Fibroblast of skin of right quadriceps (primary cell): ENCODE data around the gene CLDN34.
A peak's percentile ranks its signal among the peaks of the same experiment; 100 is the strongest.

Experiments
- DNase-seq: peaks from one replicate; pipeline ENCODE4 v3.0.0-alpha.2; 2013

CLDN34 gene

DNA sequence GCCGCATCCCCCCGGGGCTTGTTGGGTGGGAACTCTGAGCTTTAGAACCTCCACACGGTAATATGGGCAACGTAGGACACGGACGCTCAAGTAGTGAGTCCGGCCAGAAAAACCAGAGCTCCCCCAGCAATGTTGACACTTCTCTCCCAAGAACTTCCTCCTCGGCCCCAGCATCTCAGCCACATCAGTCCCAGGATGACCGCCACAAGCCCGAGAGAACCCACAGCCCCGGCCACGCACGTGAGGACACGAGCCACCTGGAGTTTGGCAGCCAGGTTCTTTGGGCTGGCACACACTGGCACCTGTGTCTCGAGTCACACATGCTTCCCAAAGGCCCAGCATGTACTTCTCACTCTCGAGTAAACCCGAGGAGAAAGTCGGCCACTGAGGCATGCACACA is 16.3 kb downstream of the CLDN34 start:
- DNase-seq = no peak

DNA sequence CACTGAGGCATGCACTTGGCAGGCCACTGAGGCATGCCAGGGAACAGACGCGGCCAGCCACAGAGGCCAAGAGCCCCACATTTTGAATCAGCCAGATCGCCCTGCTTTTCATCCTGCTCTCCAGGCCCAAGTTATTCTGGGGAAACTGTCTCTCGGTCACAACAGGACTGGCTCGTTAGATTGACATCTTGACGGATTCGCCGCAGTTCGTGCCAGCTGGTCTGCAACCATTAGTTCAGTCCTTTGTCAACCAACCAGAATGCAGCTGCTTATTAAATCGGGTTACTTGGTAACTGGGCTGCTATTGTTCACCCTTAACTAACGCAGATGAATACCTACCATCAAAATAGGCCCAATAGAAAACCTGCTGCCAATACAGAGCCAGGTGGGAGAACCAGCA is 16.7 kb downstream of the CLDN34 start:
- no peak for DNase-seq

DNA sequence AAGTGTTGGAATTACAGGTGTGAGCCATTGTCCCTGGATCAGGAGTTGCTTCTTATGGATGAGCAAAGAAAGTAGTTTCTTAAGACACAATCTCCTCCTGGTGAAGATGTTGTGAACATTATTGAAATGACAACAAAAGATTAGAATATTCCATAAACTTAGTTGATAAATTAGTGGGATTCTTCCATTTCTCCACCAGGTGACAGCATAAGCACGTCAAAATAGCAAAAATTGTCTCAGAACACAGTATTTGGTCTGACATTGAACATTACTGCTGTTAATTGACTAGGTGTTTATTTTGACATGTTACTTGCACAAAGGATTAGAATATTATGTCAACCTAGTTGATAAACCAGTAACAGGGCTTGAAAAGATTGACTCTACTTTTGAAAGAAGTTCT is 21.6 kb downstream of the CLDN34 start:
- no peak for DNase-seq

DNA sequence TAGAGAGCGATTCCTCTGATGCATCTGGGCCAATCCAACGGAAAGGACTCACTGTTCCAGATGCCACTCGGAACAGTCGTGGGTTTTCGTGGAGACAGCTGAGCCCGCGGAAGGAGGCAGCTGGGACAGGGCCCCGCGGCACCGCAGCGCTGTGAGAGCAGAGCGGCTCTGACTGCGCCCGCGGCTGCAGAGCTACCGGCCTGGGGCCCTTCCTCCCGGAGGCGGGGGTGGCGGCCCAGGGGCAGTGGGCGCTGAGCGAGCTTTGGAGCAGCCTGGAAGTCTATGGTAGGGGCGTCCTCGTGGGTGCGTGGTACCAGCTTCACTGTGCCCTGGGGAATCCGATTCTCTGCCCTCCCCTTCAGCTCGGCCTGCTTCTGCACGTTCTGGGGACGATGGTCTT is 24.9 kb downstream of the CLDN34 start:
- DNase-seq = no peak

DNA sequence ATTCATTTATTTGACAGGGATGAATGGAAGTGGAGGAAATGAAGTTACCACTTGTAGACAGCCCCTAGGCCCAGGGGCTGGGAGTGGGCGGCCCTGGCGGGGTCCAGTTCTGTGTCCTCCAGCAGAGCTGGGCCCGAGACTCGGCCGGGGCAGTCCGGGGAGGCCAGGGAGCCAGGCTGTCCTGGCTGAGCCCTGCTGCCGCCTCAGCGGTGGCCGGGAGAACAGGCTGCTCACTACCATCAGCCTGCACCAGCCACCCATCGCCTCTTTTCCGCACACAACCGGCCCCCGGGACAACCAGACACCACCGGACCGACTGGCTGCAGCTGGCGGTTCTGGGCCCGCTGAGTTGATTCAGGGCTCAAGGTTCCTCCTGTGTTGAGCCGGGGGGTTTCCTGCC is 25.6 kb downstream of the CLDN34 start:
- DNase-seq = no peak

DNA sequence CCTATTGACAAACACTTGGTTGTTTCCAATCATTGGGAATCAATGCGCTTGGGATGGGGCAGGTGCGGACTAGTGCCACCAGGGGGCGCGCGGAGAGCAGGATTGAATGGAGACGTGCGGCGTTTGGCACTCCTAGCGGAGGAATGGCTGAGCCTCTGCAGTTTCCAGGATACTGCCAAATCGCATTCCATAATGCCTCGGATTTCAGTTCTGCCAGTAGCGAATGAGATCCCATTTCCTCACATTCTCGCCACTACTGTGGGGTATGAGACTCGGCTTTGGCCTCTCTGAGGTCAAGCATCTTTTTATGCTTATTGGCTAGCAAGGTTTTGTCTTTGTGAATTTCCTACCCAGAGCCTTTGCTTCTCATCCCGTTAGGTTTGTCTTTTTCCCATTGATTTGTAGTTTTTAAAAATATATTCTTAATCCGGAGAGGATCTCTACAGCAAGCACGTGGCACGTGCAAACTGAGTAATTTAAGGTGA is 28.7 kb downstream of the CLDN34 start:
- DNase-seq = peak; percentile 66

DNA sequence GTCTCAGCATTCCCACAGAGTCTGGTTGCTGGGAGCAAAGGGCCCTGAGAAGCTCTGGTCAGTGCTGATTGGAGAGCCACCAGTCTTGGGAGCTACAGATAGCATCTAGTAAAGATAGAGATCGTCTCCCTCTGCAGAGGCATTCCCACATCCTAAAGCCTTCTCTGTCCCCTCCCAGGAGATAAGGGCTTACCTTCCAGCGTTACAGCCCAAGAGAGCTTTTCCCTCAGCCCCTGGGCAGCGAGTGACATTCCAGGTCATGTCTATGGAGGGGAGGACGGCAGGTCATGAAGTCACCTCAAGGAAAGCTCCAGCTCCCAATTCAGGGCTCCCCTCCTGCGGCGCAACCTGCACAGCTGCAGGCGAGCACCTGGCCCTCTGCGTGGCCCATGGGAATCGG is 29.9 kb downstream of the CLDN34 start:
- DNase-seq = no peak

DNA sequence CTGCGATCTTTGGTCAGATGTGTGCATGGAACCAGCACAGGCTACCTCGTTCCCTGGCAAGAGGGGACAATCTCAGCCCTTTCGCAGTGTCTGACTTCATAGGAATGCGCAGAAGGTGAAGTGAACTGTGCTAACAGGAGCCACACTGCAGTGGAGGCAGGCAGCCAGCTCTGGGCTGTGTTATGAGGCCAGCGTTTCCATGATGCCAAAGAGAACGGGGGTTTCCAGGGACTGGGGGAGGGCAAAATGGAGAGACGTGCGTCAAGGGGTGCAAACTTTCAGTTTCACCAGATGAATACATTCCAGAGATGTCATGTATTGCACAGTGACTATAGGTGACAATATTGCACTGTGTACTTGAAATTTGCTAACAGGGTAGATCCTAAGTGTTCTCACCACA is 30.4 kb downstream of the CLDN34 start:
- DNase-seq = no peak

DNA sequence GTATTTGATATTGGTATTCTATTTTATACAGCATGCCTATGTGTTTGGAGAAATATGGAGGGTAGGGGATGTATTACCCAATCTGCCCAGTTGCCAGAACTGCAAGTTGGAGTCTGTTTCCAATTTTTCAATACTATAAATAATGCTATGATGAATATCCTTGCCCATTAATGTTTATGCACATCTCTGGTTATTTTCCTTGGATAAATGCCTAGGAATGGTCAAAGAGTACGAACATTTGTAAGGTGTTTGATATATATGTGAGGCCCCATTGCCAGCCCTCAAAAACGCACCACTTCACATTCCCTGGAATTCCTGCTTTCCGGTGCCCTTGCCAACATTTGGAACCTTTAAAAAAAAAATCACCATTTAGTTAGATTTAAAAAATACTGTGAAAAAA is 34.3 kb downstream of the CLDN34 start:
- DNase-seq = peak; percentile 72

DNA sequence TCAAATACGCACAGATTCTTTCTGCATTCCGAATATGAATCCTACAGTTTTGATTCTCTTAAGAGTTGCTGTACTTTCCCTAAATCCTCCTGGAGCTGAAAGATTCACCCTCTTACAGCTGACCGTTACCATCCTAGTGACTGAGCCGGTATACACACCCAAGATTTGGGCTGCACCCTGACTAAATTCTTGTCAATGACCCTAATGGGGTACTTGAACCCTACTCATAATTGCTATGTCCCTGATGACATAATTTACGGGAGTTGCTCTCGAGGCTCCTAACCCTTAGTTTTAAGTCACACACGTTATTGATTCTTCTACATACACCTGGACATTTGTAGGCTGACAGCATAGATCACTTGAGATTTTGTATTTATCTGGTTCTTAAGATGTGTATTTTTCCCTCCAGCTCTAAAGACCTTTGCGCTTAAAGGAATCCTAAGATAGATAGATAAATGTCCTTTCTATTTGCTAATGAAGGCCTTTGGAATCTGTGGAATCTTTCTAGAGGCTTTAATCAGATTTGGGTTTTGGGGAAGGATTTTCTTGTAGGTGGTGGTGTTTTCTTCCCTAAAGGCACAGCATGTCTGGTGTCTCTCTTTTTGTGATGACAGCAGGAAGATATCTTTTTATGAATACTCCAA is 37.8 kb downstream of the CLDN34 start:
- DNase-seq = no peak

DNA sequence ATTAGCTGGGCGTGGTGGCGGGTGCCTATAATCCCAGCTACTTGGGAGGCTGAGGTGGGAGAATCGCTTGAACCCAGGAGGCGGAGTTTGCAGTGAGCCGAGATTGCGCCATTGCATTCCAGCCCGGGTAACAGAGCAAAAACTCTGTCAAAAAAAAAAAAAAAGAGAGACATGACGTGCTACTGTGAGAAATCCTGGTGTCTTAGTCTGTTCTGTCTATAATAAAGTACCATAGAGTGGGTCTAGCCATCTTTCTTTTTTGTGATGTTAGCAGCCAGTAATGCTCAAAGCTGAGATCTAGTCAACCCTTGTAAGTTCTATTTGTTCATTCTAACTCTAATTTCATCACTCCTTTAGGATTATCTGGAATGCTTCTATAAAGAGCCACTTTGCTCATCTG is 38.9 kb downstream of the CLDN34 start:
- no peak for DNase-seq

DNA sequence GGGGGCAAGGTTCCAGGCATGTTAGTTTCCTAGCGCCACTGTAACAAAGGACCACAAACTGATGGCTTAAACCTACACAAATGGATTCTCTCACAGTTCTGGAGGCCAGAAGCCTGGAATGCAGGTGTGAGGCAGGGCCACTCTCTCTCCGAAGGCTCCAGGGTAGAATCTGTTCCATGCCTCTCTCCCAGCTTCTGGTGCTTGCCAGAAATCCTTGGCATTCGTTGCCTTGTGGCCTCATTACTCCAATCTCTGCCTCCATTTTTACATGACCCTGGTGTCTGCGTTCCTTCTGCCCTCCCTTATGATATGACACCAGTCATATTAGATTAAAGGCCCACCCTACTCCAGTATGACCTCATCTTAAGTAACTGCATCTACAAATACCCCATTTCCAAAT is 39.6 kb downstream of the CLDN34 start:
- no peak for DNase-seq

DNA sequence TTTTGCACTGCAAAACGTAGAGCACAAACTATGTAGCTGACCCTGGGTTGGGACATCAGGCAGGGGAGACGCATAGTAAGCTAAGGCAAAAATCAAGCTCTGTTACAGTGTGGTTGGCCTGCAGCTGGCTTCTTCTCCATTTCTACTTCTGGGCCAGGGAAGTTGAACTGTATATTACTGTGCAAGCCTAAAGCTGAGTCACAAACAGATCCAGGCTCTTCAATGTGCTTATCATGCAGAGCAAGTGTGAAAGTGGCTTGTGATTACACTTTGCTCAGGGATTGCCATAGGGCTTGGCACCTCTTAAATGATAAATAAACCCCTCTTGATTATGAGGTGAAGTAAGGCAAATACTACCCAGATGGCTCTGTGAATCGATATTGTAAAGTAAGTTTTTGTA is 40.5 kb downstream of the CLDN34 start:
- no peak for DNase-seq

DNA sequence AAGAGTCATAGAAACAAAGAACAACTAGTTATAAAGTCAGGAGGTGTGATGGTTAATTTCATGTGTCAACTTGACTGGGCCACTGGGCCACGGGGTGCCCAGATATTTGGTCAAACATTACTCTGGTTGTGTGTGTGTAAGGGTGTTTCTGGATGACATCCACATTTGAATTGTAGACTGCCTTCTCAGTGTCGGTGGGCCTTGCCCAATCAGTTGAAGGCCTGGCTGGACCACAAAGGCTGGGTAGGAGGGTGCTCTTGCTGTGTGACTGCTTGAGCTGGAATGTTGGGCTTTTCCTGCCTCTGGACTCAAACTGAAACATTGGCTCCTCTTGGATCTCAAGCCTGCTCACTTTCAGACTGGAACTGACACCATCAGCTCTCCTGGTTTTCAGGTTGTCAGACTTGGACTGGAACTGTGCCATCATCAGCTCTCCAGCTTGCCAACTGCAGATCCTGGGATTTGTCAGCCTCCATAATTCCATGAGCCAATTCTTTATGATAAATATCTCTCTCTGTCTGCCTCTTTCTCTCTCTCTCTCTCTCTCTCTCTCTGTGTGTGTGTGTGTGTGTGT is 41.4 kb downstream of the CLDN34 start:
- peak; percentile 44 for DNase-seq

DNA sequence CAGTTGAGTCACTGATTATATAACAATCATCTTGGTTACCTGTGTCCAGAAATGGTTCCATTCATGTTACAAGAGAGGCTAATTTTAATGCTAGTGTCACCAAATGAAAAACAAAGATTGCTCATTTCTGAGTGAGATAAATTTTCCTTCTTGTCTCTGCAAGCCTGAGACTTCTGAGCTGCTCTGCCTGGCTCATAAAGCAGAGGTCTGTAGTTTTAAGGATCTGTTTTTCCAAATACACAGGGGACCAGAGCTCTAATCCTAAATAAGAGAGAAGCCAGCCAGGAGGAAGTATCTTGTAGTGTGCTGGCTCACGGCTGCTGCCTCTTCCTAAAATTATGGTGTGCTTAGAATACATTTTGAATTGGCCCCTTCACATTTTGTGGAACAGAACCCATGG is 42.6 kb downstream of the CLDN34 start:
- no peak for DNase-seq

DNA sequence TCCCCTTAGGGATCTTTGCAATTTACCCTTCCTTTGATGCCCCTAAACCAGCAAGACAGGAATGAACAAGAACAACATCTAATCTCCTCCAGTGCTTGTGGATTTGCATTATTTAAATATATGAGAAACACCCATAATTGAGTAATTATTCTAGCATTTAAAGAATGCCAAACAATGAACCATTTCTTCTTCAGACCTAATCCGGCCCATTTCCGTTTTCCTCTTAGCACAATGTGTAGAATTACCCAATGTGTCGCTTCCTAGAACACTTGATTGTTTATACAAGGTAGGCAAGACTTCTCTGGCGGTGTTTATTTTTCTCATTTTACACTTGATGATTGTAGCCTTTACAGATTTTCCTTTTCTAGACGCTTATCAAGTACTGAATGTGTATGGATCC is 43.5 kb downstream of the CLDN34 start:
- DNase-seq = peak; percentile 67

DNA sequence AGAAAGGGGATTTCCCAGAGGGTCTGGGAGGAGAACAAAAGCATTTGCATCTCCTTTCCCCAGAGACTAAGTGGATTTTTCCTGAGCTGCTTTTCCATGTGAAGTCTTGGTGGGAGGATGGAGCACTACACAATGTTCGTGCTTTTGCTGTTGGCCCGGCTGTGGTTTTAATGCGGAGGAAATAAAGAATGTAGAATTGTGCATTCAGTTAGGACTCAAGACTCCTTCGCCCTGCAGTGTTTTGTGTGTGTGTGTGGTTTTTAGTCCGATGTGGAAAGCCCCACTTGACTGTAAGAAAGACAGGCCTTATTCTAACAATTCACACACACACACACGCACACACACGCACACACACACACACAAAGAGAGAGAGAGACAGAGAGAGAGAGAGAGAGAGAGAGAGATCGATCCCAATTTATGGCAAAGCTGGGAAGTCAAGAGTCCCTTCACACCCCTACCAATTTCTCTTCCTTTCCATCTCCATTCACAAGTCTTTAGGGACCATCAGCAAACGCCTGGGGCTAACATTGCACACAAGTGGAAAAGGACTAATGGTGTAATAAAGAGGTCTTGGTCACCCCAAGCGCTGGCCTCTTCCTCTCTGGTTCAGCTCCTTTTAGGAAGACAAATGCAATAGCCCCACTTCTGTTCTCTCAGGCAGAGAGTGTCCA is 44.2 kb downstream of the CLDN34 start:
- DNase-seq = peak; percentile 37

DNA sequence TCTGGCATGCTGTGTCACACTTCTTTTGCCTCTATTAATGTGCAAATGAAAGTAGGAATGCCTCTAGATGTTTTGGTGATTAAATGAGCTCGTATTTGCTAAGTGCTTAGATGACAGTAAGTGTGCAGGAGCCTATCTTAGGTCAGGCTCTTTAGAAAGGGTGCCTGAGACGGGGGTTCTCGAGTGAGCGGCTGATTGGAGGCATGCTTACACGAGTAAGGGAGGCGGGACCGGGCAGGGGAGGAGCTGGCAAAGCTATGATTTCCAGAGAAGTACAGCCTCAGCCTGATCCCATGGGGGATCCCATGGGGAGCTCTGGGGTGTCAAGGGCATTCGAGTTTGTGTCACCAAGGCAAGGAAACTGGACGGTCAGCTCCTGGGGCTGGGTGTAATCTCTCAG is 44.8 kb downstream of the CLDN34 start:
- DNase-seq = no peak

DNA sequence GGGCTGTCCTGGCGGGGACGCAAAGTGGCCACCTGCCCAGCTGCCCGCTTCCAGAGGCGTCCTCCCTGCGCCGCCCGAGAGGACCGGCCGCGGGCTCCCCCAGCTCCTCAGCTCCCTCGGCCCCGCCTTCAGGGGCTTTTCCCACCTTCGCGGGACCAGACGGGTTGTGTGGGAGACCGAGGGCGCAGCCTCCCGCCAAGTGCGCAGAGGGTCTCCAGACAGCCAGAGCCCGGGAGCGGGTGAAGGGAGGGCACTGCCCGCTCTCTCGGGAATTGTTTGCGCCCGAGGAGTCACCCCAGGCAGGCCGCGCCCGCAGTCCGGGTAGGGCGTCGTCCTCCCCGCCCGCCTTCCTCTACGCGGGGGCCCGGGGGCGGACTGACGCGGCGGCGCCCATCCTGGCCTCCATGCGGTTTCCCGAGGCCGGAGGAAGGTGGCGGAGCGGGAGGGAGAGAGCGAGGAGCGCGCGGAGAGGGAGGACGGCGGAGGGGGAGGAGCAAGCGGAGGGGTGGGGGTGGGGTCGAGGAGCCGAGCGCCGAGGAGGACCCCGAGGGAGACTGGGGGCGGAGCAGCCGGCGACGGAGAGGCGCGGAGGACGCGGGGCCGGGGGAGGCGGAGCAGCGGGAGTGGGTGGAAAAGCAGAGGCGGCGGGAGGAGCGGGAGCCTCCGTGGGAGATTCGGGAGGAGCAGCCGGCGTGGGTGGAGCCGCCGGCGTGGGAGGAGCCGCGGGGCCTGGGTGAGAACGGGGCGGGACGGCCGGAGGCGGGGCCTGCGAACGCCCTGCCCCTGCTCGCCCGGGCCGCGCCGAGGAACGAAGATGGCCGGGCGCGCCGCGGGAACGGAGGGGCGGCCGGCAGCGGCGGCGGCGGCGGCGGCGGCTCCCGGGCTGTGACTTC is 47.5 kb downstream of the CLDN34 start:
- peak; percentile 89 for DNase-seq

DNA sequence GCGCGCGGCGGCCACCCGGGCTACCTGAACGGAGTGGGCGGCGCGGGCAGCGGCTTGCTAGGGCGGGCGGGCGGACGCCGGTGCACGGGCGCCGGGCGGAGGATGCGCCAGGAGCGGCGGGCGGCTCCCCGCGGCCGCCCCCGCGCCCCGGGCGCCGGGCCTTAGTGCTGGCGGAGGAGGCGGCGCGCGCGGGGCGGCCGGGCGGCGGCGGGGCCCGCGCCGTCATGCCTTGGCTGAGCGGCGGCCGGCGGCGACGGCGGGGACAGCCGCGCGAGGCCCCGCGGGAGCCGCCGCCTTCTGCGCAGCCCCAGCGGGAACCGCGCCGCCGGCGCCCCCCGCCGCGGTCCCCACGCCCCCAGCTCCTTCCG is 48.2 kb downstream of the CLDN34 start:
- DNase-seq = no peak

DNA sequence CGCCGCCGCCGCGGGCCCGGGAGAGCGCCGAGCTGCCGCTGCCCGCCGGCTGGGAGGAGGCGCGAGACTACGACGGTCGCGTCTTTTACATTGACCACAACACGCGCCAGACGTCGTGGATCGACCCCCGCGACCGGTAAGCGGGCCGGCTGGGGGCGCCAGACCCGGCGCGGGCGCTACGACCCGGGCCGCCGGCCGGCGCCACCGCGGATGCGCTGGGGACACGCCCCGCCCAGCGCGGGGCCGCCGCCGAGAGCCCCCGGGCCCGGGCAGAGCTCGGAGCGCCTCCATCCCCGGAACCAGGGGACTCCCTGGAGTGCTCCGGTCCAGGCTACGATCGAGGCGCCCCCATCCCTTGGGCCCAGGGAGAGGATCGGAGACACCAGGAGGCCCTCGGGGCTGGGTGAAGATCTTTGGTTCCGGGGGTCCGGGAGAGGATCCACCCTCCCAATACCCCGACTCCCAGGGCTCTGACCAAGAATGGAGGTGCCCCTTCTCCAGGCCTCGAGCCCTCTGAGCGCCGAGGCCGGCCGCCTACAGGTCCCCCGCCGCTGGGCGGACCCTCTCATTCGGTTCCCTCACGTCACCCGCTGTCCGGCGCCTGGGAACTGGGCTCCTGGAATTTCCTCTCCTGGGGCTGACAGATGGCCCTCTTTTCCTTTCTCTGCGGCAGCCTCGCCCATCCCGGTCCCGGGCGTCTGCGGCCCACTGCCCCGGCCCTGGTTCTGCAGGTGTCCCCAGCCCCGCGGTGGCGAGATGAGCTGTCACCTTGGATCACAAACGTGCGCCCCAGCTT is 48.8 kb downstream of the CLDN34 start:
- DNase-seq = no peak

DNA sequence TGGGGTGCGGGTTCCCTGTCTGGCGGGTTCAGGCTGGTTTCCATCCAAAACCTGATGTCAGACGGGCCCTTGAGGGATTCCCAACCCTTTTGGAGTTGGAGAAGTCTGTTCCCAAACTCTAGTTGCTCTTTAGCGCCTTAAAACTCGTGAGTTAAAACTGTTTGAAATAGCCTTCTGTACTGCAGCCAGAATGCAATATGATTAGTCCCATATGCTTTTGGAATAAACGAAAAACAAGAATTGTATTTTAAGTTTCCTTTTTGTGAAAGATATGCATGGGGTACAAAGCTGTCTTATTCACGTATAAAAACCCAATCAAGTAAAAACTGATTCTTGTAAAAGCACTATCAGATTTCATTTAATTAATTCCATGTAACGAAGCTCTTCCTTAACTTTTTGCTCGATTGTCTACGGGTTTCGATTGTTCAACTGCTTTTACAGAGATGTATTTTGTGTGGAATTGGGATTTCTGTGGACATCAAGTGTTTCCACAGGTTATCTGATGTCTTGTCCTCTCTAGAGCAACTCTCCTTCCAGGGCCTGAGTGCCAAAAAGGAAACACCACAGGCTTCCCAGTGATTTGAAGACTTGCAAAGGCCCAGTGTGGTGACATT is 49.5 kb downstream of the CLDN34 start:
- no peak for DNase-seq
